Posterior cingulate gyrus (tissue), 11 donors: ENCODE measurements around the gene LRBA.

Source experiments
- DNase-seq, 10 donors: peaks; one replicate each; pipeline versions ENCODE4 v3.0.0 to v3.0.0-alpha.2; 2020 to 2021; ENCODE audit warnings: mixed read lengths in 3 of 10
- intact Hi-C: fragments of 100-400 bp; cut with DNase I; formaldehyde crosslinking; loops from one replicate; pipeline ENCODE4 v1.15.1; 2023

LRBA gene

DNA sequence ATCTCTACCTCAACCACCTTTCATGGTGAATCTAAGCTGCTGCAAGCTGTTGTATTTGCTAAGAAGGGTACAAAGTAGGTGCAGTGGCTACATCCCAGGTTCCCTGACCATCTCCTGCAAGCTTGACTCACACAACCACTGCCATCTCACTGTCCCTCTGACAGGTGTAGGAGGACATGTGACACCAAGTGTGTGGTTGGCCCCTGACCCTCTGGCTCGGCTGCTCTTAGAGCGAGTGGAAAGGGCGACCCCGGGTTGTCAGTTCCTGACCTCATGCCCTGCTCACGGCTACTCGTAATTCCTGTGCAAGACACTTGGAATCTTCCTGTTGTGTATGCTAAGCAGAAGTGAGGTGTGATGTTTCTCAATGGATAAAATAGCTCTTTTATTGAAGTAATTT is 752.5 kb downstream of the LRBA start:
- no peak for DNase-seq
- intact Hi-C loops, result no loop called here

DNA sequence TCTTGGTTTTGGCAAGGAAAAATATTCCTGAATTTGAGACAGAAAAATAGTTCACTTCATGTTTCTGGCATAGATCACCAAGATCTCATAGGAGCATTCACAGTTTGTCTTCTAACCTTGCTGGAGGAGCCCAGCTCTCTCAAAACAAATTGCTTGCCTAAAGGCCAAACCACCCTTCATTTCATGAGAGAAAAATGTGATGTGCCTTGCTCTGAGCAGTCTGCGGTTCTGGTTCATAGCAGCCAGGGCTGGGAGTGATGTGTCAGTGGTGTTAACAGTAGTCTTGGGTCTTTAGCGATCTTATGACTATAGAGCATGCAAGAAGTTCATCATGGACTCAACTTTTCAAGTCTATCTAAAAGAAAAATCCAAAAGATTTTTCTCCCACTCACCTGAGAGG is 753.5 kb downstream of the LRBA start:
- no peak for DNase-seq
- intact Hi-C loops, result no loop called here

DNA sequence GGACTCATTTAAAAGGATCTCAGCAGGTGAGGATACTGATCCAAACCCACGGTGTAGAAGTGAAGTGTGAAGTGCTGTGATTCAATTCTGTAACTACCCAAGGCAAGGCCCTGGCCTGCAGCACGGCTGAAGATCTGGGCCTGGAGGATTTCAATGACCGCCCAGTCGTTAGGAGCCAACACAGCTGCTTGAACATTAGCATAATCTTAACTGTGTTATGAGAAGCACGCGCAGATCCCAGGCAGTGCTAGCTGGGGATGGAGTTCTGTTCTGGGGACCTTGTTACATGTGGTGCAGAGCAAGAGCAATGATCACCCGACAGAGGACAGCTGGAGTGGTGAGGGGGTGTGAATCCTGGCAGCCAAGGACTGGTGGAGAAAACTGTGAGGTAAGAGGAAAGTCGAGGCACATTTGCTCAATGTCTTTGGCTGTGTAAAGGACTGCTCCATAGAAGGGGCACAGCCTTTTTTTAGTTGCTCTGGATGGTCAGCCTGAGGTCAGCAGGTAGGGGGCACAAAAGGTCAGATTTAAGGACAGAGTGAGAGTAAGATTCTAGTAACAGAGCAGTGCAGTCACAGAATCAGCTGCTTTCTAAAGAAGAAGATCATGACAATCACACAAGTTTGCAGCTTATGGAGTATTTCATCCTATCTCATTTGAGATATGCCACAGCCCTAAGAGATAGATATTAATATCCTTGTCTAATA is 755.1 kb downstream of the LRBA start:
- no peak for DNase-seq

DNA sequence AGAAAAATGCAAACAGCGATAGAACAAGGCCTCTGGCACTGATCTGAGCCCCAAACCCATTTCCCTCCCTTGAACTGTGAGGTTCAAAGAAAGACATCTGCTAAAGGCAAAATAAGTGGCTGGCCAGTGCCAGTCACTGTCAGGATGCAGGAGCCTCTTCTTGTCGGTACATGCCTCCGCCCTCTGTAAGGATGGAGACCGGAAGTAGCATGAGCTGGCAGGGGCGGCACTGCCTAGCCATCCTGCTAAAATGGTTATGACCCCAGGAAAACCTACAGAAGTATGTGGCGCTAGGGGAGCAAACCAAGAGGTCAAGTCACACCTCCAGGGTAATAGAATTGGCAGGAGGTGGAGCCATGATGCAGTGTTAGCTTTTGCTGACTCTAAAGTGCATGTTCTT is 756.5 kb downstream of the LRBA start:
- no peak for DNase-seq
- intact Hi-C loops, result no loop called here

More for the DNA sequence above, 755.1 kb downstream of the LRBA start:
- intact Hi-C loops, result no loop called here

DNA sequence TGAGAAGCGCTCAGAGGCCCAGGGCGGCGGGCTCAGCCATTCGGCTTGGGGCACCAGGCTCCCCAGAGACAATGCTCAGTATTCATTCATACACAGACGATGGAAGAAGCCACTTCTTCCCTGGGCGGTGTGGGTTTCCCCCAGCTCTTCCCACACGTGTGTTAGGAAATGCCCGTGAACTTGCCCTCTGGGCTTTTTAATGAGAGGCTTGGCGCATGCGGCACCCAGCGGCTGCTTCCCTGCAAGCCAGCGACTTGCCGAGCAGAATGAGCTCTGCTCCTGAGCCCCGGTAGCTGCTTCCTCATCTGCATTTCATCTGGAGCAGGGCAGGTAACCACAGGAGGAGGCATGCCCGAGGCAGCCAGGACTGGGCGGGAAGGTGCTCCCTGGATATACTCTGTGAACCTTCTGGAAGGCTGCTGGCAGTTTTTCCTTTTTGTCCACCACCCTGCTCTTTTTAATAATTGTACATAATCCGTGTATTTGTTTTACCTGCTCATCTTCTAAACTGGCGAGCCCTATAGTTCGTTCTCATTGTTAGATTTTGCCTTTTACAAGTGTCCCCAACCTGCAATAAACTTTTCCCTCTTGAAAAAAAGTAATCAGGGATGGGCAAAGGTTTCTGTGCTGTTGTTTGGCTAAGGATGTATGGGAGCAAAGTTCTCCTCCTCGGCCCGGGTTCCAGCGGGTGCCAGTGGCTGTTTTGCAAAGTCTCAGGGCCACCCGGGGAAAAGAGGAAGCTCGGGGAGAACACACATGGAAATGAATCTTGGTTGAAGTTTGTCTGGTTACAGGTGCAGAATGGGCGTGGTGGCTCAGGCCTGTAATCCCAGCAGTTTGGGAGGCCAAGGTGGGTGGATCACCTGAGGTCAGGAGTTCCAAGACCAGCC is 758.0 kb downstream of the LRBA start:
- intact Hi-C loops, result no loop called here

DNA sequence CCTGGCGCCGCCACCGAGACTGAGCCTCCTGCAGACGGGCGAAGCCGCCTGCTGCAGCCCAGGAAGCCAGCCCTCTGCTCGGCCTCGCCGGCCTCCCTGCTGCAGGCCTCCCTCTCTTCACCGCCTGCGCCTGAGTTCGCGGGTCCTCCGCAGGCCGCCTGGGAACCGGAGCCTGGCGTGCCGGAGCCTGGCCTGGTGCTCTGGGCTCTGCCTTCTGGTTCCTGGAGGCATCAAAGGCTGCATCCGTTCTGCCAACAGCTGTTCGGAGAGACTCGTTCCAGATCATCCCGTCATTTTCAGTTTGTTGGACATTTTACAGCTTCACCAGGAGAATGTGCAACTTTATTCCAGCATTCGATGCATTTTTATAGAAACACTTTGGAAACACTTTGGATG is 758.9 kb downstream of the LRBA start:
- peak in 1 of 10 donors; percentile 85 for DNase-seq
- intact Hi-C loops, result no loop called here

More for the DNA sequence above, 758.0 kb downstream of the LRBA start:
- DNase-seq, result no peak

DNA sequence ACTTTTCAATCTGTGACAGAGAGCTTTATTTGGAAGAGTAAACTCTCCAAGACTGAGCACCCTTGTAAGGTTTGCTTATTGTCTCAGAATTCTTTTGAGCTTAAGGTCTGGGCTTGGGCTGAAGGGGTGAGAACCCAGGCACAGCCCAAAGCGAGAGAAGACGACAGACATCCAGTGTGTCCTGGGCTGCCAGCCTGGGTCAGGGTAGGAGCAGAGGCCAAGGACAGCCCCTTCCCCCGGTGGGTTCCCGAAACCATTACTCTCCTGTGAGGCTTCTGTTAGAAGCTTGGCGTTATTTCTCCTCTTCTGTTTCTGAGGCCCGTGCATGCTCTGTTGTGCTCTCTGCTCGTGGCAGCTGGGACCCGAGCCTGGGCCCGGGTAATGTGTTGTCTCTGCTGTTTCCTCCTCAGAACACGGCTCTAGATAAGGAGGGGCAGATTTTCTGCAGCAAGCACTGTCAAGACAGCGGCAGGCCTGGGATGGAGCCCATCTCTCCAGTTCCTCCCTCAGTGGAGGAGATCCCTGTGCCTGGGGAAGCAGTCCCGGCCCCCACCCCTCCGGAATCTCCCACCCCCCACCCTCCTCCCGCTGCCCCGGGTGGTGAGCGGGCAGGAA is 759.4 kb downstream of the LRBA start:
- intact Hi-C loops, result no loop called here
- DNase-seq, result no peak

DNA sequence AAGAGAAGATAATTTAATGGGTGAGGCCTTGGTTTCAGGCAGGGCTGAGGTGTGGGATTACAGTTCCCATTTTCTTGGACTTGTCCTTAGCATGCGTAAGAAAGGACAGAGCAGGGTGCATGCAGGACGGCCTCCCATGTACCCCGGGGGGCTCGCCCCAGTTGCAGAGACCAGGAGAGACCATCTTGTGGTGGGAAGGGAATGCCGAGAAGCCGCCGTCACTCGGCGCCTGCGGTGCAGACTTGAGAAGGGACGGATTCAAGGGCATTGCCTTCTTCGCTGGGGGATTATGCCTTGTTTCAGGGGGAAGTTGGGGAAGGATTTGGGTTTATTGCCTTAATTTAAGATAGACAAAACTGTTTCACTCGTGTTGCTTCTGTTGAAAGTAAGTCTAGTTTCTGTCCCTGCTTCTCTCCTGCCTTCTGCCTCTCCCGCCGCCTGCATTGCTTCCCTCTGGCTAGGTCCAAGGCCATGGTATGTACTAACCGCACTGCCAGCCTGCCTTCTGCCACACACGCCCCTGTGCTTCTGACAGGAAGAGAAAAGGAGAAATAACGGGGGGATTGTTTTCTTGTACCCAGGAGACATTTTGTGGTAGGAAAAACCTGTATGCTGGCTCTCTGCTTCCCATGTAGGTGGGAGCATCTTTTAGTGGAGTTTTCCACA is 761.0 kb downstream of the LRBA start:
- intact Hi-C loops, result no loop called here
- no peak for DNase-seq

DNA sequence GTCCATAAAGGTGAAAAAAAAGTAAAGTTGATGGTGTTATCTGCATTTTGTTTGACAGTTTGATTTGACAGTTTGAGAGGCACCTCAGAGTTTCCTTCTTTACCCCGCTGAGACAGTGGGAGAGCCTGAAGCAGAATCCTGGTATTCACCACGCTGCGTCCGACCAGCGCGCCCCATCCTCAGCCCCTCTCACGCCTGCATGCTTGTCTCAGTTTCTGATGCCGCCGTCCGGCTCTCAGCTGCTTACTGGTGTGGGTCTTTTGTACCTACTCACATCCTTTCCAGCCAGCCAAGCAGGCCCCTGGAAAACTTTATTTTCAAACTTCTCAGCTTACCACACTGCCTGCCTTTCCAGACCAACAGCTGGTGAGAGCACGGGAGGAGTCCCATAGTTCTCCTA is 761.7 kb downstream of the LRBA start:
- intact Hi-C loops, result no loop called here

DNA sequence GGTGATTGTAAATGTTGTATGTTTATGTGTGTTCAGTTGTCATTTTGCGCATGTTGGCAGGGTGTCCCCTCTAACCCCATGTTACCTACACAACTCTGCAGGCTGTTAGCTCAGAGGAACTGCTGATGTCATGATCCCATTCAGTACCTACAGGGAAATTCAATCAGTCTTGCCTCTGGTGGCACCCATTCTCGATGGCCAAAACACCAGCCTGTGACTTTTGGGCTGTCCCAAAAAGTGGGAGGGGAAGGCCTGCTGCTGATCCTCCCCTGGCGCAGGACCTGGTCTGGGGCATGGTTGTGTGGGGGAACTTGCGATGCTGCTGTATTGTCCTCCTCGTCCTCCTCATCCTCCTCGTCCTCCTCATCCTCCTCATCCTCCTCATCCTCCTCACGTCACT is 762.3 kb downstream of the LRBA start:
- intact Hi-C loops, result no loop called here
- no peak for DNase-seq

More for the DNA sequence above, 761.7 kb downstream of the LRBA start:
- DNase-seq, result no peak

DNA sequence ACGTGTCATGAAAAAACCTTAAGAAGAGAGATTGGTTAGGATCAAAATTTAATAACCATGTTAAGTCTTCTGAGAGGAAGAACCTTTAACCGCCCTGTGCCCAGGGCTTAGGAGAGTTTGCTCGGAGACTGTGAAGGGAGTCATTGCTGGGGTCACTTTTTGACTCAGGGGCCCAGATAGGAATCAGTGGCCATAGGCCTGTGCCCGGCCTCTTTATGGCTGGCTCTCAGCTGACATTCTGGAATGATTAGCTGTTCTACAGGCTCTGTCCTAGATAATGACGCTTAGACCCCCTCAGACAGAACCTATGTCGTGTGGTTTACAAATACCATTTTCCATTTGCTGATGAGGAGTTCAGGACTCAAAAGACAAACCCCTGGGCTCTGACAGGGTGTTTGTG is 762.8 kb downstream of the LRBA start:
- no peak for DNase-seq
- intact Hi-C loops, result no loop called here

DNA sequence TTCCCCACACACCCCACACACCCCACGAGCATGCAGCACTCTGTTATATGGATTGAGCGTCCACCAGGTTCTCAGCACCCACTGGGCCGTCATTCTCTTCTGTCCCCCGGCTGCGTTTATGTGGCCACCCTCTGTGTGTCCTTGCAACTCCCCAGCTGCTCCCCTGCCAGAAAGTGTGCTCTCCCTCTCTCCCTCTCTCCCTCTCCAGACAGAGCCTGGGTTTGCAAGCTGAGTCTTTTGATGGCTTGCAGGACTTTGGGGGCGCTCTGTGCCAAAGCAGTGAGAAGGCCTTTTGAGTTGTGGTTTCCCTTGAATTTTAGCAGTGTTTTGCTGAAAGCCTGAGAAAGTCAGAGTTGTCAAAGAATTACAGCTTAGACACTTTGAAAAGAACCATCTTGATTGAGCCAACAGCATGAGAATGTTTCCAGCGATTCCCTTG is 763.3 kb downstream of the LRBA start:
- DNase-seq, result no peak
- intact Hi-C loops, result no loop called here

DNA sequence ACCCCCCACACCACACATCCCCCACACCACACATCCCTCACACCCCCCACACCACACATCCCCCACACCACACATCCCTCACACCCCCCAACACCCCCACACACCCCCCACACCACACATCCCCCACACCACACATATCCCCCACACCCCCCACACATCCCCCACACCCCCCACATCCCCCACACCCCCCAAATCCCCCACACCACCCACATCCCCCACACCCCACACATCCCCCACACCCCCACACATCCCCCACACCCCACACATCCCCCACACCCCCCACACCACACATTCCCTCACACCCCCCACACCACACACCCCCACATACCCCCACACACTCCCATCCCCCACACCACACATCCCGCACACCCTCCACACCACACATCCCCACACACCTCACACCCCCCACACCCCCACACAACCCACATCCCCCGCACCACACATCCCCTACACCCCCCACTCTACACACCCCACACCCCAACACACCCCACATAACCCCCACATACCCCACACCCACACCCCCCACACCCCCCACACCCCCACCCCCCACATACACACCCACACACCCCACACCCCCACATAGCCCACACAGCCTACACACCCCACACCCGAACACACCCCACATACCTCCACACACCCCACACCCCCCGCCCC is 764.0 kb downstream of the LRBA start:
- intact Hi-C loops, result no loop called here

DNA sequence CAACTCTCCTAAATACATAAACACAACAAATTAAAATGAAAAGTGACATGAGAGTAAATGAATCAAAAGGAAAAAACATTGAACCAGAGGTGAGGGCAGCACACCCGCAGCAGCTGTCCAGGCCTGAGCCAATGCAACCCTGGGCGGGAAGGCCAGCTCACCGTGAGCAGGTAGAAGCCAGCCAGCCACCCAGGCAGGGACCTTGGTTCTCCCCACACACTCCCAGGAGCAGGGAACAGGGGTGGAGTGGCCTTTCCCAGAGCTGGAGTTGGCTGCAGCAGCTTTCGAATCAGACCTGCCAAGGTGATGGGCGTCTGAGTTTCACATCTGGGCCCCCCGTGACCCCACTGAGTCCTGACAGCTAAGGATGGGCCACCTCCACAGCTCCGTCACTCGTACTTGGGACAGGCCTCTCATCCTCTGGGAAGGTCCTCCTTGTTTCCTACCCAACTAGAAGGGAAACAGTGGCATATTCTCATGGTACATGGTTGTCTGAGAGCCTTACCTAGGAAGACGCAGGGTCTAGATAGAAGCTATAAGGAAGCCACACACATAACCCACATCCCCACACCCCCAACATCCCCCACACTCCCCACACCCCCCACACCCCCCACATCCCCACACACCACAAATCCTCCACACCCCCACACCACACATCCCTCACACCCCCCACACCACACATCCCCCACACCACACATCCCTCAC is 764.6 kb downstream of the LRBA start:
- no peak for DNase-seq
- intact Hi-C loops, result no loop called here

More for the DNA sequence above, 764.0 kb downstream of the LRBA start:
- DNase-seq, result no peak

DNA sequence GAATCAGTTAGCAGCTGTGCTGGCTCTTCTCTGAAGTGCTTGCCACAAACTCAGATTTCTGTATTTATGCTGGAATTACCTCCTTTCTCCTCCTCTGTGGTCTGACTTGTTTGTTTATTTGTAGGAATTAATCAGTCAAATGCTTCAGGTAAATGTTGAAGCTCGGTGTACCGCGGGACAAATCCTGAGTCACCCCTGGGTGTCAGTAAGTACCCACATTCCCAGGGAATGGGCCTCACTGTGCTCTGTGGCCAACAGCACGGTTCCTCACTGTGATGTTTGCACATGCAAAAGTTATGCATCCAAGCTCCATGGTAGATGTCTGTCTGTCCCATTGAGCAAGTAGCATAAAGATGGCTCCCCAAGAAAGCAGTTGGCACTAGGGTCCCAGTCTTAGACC is 766.9 kb downstream of the LRBA start:
- intact Hi-C loops, result no loop called here
- no peak for DNase-seq

DNA sequence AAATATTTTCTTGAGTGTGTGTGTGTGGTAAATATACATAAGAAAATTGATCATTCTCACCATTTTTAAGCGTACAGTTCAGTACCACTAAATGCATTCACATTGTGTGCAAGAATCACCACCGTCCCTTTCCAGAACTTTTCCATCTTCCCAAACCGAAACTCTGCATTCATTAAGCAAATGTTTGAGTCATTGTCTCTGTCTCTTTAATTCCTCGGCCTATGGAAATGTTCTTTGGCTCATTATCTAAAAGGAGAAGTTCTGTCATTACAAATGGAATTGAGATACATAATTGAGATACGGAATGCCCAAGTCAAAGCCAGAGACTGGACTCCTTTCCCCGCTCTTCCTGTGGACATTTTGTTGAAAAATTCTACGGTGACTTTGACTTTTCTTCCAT is 767.9 kb downstream of the LRBA start:
- intact Hi-C loops, result no loop called here
- DNase-seq, result no peak

DNA sequence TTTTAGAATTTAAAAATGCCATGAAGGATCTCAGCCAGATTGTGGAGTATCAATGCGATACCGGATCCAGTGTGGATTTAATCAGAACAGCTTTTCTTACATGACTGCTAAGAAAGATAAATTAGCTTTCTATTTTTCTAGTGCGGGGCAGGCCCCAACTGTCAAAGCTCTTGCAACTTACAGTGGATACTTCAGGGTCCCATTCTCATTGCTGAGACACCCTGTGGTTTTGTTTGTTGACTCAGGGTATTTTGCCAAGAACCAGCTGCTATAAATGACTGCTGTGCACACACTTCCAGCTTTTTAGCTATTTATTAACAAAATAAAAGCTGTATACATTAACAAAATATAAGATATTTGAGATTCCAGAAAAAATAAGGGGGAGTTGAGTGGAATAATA is 770.5 kb downstream of the LRBA start:
- intact Hi-C loops, result loop anchor here (1.0 kb wide), 1 partner anchor 245 kb away; no protein-coding TSS in a partner anchor

DNA sequence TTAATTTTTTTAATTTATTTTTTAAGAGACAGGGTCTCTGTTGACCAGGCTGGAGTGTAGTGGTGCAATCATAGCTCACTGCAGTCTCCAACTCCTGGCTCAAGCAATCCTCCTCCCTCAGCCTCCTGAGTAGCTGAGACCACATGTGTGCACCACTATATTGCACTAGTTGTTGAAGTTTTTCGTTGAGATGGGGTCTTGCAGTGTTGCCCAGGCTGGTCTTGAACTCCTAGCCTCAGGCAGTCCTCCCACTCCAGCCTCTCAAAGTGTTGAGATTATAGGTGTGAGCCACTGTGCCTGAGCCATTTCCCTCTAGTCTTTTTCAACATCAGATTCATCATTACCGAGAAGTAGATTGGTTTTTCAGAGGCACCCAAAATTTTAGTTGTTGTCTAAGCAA is 771.2 kb downstream of the LRBA start:
- intact Hi-C loops, result loop anchor here (1.0 kb wide), 1 partner anchor 245 kb away; no protein-coding TSS in a partner anchor

More for the DNA sequence above, 770.5 kb downstream of the LRBA start:
- DNase-seq, result no peak

DNA sequence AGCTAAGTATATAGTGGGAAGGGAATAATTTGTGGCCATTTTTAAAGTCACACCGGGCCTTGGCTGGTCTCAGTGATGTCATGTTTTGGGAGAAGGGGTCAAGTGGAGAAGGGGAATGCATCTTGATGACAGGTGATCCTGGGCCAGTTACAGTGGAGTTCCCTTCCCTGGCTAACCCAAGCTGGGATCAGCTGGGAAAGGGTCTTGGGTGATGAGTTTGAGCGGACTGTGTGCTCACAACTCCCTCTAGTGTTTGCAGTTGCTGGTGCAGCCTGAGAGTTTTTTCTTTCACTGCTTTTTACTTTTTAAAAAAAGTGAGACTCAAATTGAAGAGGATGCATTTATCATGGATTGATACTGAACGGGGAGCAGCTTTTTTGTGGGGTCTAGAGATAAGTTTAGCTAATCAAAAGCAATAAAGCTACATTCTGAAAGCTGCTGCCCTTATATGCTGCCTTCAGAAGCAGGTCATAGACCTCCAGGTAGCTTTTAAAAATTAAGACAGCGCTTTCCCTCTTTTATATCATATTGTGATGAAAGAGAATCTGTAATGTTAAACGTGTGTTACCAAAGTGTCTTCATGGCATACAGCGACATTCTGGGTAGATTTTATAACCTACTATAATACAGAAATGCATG is 772.1 kb downstream of the LRBA start:
- DNase-seq, result peak in 2 of 10 donors; percentile 41 to 44
- intact Hi-C loops, result no loop called here

More for the DNA sequence above, 771.2 kb downstream of the LRBA start:
- no peak for DNase-seq
